DMS153 treated with DMSO at 0.1 percent for 48 hours (cell line): ENCODE data around the gene ARHGAP27.

Experiments
- DNase-seq: peaks from one replicate; lab custom pipeline; 2025; ENCODE audit not compliant: unreplicated experiment; lab: John Stamatoyannopoulos, UW

Gene ARHGAP27

GRCh38 chr17:45431531-45432404, 902 bp downstream of the ARHGAP27 start:
- peak; percentile 37 for DNase-seq

GRCh38 chr17:45430738-45431530, 1.7 kb downstream of the ARHGAP27 start:
- no peak for DNase-seq

GRCh38 chr17:45430006-45430737, 2.5 kb downstream of the ARHGAP27 start:
- DNase-seq = no peak

GRCh38 chr17:45429339-45430005, 3.2 kb downstream of the ARHGAP27 start:
- DNase-seq = no peak

GRCh38 chr17:45428931-45429338, 3.7 kb downstream of the ARHGAP27 start:
- no peak for DNase-seq

GRCh38 chr17:45428050-45428617, 4.5 kb downstream of the ARHGAP27 start:
- DNase-seq = peak; percentile 80

GRCh38 chr17:45427181-45427835, 5.4 kb downstream of the ARHGAP27 start:
- DNase-seq = no peak

GRCh38 chr17:45426561-45426960, 6.1 kb downstream of the ARHGAP27 start:
- no peak for DNase-seq

- no peak for DNase-seq
Observed at GRCh38 chr17:45425984-45426413, 6.7 kb downstream of the ARHGAP27 start.

- DNase-seq = peak; percentile 65
Observed at GRCh38 chr17:45425125-45425983, 7.3 kb downstream of the ARHGAP27 start.

- no peak for DNase-seq
Observed at GRCh38 chr17:45424769-45425124, 7.9 kb downstream of the ARHGAP27 start.

- no peak for DNase-seq
Observed at GRCh38 chr17:45423975-45424335, 8.7 kb downstream of the ARHGAP27 start.

- no peak for DNase-seq
Observed at GRCh38 chr17:45423304-45423974, 9.2 kb downstream of the ARHGAP27 start.

GRCh38 chr17:45414990-45415881, 17.4 kb downstream of the ARHGAP27 start:
- no peak for DNase-seq

- DNase-seq = no peak
Observed at GRCh38 chr17:45413498-45413923, 19.2 kb downstream of the ARHGAP27 start.

GRCh38 chr17:45411348-45412105, 21.1 kb downstream of the ARHGAP27 start:
- DNase-seq = no peak
